ENCODE measurements around the gene RDX. TPM values are rescaled to one million over a fixed set of nuclear protein-coding genes. Genes with fewer than 3 reads are reported as not detected.

RDX gene
- total RNA-seq, 1 donor from 2014 or later, result 27.9 TPM

GRCh38 chr11:110207123-110207522 lies 89.3 kb downstream of the RDX start:
- intact Hi-C loops (cut with micrococcal nuclease), result no loop called here
- ATAC-seq (ENCODE audit: low read depth) (no peak), DNase-seq (no peak)
- H3K27me3 Mint-ChIP-seq, result no peaks in the 10 kb centered on the region
- no peaks in the 10 kb centered on the region for H3K9me3 Mint-ChIP-seq
- no peak overlapping the region for H3K4me3 Mint-ChIP-seq
- no peak overlapping the region for H3K27ac Mint-ChIP-seq
- ChIA-PET POLR2A (interaction anchor here (0.6 kb wide), 1 partner anchor 1242 kb away, joined by 8 read pairs; no protein-coding TSS in a partner anchor), CTCF (no interaction called here)
- H3K4me1 Mint-ChIP-seq, result no peaks in the 10 kb centered on the region
- no peaks in the 10 kb centered on the region for H3K36me3 Mint-ChIP-seq (ENCODE audit: low read depth)
- TF ChIP-seq, protein P1, sequence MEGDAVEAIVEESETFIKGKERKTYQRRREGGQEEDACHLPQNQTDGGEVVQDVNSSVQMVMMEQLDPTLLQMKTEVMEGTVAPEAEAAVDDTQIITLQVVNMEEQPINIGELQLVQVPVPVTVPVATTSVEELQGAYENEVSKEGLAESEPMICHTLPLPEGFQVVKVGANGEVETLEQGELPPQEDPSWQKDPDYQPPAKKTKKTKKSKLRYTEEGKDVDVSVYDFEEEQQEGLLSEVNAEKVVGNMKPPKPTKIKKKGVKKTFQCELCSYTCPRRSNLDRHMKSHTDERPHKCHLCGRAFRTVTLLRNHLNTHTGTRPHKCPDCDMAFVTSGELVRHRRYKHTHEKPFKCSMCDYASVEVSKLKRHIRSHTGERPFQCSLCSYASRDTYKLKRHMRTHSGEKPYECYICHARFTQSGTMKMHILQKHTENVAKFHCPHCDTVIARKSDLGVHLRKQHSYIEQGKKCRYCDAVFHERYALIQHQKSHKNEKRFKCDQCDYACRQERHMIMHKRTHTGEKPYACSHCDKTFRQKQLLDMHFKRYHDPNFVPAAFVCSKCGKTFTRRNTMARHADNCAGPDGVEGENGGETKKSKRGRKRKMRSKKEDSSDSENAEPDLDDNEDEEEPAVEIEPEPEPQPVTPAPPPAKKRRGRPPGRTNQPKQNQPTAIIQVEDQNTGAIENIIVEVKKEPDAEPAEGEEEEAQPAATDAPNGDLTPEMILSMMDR (IDR thresholded peaks at IDR 0.05), result no peak

GRCh38 chr11:110200836-110201235 lies 95.6 kb downstream of the RDX start:
- Mint-ChIP-seq H3K27me3 (peaks cover 10% of the 10 kb centered on the region), H3K9me3 (no peaks in the 10 kb centered on the region), H3K4me3 (no peak overlapping the region), H3K36me3 (ENCODE audit: low read depth) (no peaks in the 10 kb centered on the region), H3K27ac (no peak overlapping the region), H3K4me1 (no peaks in the 10 kb centered on the region)
- ChIA-PET CTCF (interaction anchor here (0.8 to 7.8 kb wide), 16 partner anchors 13 to 1503 kb away, joined by 3 to 103 read pairs (median 4); partner anchors contain the start of gene FDX1), POLR2A (interaction anchor here (0.9 kb wide), 1 partner anchor 230 kb away, joined by 3 read pairs; no protein-coding TSS in a partner anchor)
- intact Hi-C loops (cut with micrococcal nuclease), result loop anchor here (1.0 to 2.0 kb wide), 8 partner anchors 96 to 1245 kb away; partner anchors contain the start of gene RDX
- DNase-seq (no peak), ATAC-seq (ENCODE audit: low read depth) (no peak)
- TF ChIP-seq, protein P1 (IDR thresholded peaks at IDR 0.05), result no peak

DNA sequence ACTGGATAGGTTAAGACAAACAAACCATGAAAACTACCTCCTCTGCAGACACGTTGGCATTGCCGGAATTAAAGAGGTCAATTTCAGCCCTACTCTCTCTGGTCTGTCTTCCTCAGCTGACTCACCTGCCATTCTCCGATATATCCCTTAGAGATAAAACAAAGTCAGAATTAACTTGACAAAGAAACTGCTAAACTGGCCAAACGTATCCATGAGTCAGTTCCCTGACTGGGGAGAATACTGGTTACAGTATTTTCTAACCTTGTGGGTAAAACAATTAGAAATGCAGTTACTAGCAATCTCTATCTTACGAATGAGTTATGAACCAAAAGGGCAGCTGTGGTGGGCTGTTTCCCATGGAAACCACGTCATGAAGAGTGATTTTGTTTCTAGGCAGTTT lies 96.2 kb downstream of the RDX start:
- Mint-ChIP-seq H3K4me3 (no peak overlapping the region), H3K4me1 (no peaks in the 10 kb centered on the region), H3K9me3 (no peaks in the 10 kb centered on the region), H3K27ac (no peak overlapping the region), H3K27me3 (peaks cover 15% of the 10 kb centered on the region), H3K36me3 (ENCODE audit: low read depth) (no peaks in the 10 kb centered on the region)
- ChIA-PET POLR2A (no interaction called here), CTCF (interaction anchor here (1.0 to 7.8 kb wide), 7 partner anchors 157 to 1030 kb away, joined by 3 to 103 read pairs (median 20); partner anchors contain the start of gene FDX1)
- no peak for ATAC-seq (ENCODE audit: low read depth)
- TF ChIP-seq, protein P1 (IDR thresholded peaks at IDR 0.05), result no peak
- DNase-seq, result no peak
- intact Hi-C loops (cut with micrococcal nuclease), result loop anchor here (2.0 kb wide), 2 partner anchors 97 to 347 kb away; partner anchors contain the start of gene RDX

- no peak overlapping the region for H3K27ac Mint-ChIP-seq
- intact Hi-C loops (cut with micrococcal nuclease), result no loop called here
Observed at GRCh38 chr11:110199184-110199981, 97.0 kb downstream of the RDX start.

More at GRCh38 chr11:110199184-110199981, 97.0 kb downstream of the RDX start:
- no peak for DNase-seq
- H3K4me3 Mint-ChIP-seq, result no peak overlapping the region
- no peaks in the 10 kb centered on the region for H3K9me3 Mint-ChIP-seq
- ATAC-seq (ENCODE audit: low read depth), result no peak
- H3K36me3 Mint-ChIP-seq (ENCODE audit: low read depth), result no peaks in the 10 kb centered on the region
- POLR2A ChIA-PET, result no interaction called here
- CTCF ChIA-PET, result interaction anchor here (0.6 to 7.8 kb wide), 5 partner anchors 168 to 1031 kb away, joined by 3 to 103 read pairs (median 46); partner anchors contain the start of gene FDX1
- H3K4me1 Mint-ChIP-seq, result no peaks in the 10 kb centered on the region
- H3K27me3 Mint-ChIP-seq, result peaks cover 19% of the 10 kb centered on the region
- TF ChIP-seq, protein P1 (IDR thresholded peaks at IDR 0.05), result no peak

All from activated B cell treated with CpG ODN at 0.5 μM for 24 hours (primary cell).